ENCODE data around the gene CEP95. TPM values are rescaled to one million over a fixed set of nuclear protein-coding genes. Genes with fewer than 3 reads are reported as not detected.
A peak's percentile ranks its signal among the peaks of the same experiment; 100 is the strongest.

Gene CEP95
- total and polyA plus RNA-seq, 2 of the 13 experiments (the other 11 are each of a cell fraction or from before 2014, with no cell fraction given): 65.9 to 68.8 TPM

DNA sequence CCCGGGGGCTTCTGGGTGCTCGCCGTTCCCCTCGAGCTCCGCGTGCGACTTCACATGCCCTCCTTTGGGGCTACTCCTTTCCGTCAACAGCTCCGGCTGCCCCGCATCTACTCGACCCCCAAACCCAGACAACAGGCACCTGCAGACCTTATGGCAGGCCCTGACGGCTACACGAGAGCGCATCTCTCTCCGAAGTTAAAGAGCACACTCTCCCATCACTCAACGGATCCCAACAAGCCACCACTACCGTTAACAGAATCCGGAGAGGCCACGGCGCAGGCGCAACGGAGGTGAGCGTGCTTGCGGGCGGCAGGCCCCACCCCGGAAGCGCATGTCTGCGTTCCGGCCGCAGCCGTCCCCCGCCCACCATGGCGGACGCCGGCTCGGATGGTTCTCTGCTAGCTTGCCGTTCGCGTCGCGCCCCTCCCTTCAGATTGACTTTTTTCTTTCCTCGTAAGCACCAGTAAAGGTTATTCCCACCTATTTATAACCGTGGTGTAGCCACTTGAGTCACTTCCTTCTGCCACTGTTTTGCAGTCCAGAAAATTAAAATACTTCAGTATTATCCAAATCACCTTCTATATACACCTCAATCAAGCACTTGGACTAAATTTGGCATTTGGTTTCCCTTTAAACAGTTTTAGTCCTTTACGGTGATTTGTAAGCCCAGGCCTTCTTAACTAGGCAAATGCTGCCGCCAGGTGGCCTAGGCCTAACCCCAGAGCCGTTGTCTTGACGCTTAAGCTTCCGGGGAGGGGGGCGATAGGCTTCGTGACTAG, 9.8 kb upstream of the CEP95 start, which contains the start of gene POLG2 (continued):
- TF ChIP-seq RARA (CRISPR knock-in tag; IDR thresholded peaks at IDR 0.05): peak; percentile 48
- TF ChIP-seq, protein P1, sequence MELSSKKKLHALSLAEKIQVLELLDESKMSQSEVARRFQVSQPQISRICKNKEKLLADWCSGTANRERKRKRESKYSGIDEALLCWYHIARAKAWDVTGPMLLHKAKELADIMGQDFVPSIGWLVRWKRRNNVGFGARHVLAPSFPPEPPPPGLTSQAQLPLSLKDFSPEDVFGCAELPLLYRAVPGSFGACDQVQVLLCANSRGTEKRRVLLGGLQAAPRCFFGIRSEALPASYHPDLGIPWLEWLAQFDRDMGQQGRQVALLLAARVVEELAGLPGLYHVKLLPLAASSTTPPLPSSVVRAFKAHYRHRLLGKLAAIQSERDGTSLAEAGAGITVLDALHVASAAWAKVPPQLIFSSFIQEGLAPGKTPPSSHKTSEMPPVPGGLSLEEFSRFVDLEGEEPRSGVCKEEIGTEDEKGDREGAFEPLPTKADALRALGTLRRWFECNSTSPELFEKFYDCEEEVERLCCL (CRISPR knock-in tag; IDR thresholded peaks at IDR 0.05; ENCODE audit: borderline replicate concordance): no peak
- no peak; the same call in 1 of the 2 replicates for TF ChIP-seq MBD4 (IDR thresholded peaks at IDR 0.05; ENCODE audit: borderline replicate concordance, low read length)
- peak; percentile 90 for TF ChIP-seq ZNF335 (CRISPR knock-in tag; IDR thresholded peaks at IDR 0.05)
- TF ChIP-seq, protein P2, sequence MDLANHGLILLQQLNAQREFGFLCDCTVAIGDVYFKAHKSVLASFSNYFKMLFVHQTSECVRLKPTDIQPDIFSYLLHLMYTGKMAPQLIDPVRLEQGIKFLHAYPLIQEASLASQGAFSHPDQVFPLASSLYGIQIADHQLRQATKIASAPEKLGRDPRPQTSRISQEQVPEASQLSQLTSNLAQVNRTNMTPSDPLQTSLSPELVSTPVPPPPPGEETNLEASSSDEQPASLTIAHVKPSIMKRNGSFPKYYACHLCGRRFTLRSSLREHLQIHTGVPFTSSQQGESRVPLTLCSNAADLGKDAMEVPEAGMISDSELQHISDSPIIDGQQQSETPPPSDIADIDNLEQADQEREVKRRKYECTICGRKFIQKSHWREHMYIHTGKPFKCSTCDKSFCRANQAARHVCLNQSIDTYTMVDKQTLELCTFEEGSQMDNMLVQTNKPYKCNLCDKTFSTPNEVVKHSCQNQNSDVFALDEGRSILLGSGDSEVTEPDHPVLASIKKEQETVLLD (CRISPR knock-in tag; IDR thresholded peaks at IDR 0.05; ENCODE audit: low read depth): 0 out of 2 replicates have a peak, but pooled peaks have one; percentile 54
- TF ChIP-seq, protein P3, sequence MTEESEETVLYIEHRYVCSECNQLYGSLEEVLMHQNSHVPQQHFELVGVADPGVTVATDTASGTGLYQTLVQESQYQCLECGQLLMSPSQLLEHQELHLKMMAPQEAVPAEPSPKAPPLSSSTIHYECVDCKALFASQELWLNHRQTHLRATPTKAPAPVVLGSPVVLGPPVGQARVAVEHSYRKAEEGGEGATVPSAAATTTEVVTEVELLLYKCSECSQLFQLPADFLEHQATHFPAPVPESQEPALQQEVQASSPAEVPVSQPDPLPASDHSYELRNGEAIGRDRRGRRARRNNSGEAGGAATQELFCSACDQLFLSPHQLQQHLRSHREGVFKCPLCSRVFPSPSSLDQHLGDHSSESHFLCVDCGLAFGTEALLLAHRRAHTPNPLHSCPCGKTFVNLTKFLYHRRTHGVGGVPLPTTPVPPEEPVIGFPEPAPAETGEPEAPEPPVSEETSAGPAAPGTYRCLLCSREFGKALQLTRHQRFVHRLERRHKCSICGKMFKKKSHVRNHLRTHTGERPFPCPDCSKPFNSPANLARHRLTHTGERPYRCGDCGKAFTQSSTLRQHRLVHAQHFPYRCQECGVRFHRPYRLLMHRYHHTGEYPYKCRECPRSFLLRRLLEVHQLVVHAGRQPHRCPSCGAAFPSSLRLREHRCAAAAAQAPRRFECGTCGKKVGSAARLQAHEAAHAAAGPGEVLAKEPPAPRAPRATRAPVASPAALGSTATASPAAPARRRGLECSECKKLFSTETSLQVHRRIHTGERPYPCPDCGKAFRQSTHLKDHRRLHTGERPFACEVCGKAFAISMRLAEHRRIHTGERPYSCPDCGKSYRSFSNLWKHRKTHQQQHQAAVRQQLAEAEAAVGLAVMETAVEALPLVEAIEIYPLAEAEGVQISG (CRISPR knock-in tag; IDR thresholded peaks at IDR 0.05): peak; percentile 83
- peak; percentile 66; the same call in 1 of the 2 replicates for TF ChIP-seq JUNB (CRISPR knock-in tag; IDR thresholded peaks at IDR 0.05; ENCODE audit: borderline replicate concordance)
- TF ChIP-seq, protein P4, sequence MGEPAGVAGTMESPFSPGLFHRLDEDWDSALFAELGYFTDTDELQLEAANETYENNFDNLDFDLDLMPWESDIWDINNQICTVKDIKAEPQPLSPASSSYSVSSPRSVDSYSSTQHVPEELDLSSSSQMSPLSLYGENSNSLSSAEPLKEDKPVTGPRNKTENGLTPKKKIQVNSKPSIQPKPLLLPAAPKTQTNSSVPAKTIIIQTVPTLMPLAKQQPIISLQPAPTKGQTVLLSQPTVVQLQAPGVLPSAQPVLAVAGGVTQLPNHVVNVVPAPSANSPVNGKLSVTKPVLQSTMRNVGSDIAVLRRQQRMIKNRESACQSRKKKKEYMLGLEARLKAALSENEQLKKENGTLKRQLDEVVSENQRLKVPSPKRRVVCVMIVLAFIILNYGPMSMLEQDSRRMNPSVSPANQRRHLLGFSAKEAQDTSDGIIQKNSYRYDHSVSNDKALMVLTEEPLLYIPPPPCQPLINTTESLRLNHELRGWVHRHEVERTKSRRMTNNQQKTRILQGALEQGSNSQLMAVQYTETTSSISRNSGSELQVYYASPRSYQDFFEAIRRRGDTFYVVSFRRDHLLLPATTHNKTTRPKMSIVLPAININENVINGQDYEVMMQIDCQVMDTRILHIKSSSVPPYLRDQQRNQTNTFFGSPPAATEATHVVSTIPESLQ (CRISPR knock-in tag; conservative IDR thresholded peaks at IDR 0.05): 0 out of 2 replicates have a peak, but pooled peaks have one; percentile 83
- peak; percentile 97 for TF ChIP-seq ZNF224 (CRISPR knock-in tag; IDR thresholded peaks at IDR 0.05)
- peak; percentile 100 for TF ChIP-seq AGO1 (IDR thresholded peaks at IDR 0.05; ENCODE audit: low read depth, low read length, poor library complexity, severe bottlenecking)
- TF ChIP-seq MEIS1 (CRISPR knock-in tag; IDR thresholded peaks at IDR 0.05; ENCODE audit: borderline replicate concordance): 0 out of 2 replicates have a peak, but pooled peaks have one; percentile 89
- peak; percentile 71 for TF ChIP-seq BRD4 (CRISPR knock-in tag; IDR thresholded peaks at IDR 0.05)
- TF ChIP-seq NFE2L2 (IDR thresholded peaks at IDR 0.05; ENCODE audit: low read length): 0 out of 2 replicates have a peak, but pooled peaks have one; percentile 13
- no peak for TF ChIP-seq TCF12 (IDR thresholded peaks at IDR 0.05)
- 0 out of 2 replicates have a peak, but pooled peaks have one; percentile 76 for TF ChIP-seq TCF12 (CRISPR knock-in tag; IDR thresholded peaks at IDR 0.05)
- TF ChIP-seq FOXM1 (CRISPR knock-in tag; IDR thresholded peaks at IDR 0.05): no peak
- TF ChIP-seq, protein P5, sequence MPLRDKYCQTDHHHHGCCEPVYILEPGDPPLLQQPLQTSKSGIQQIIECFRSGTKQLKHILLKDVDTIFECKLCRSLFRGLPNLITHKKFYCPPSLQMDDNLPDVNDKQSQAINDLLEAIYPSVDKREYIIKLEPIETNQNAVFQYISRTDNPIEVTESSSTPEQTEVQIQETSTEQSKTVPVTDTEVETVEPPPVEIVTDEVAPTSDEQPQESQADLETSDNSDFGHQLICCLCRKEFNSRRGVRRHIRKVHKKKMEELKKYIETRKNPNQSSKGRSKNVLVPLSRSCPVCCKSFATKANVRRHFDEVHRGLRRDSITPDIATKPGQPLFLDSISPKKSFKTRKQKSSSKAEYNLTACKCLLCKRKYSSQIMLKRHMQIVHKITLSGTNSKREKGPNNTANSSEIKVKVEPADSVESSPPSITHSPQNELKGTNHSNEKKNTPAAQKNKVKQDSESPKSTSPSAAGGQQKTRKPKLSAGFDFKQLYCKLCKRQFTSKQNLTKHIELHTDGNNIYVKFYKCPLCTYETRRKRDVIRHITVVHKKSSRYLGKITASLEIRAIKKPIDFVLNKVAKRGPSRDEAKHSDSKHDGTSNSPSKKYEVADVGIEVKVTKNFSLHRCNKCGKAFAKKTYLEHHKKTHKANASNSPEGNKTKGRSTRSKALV (CRISPR knock-in tag; IDR thresholded peaks at IDR 0.05): peak; percentile 70; the same call in 1 of the 2 replicates
- TF ChIP-seq, protein P6, sequence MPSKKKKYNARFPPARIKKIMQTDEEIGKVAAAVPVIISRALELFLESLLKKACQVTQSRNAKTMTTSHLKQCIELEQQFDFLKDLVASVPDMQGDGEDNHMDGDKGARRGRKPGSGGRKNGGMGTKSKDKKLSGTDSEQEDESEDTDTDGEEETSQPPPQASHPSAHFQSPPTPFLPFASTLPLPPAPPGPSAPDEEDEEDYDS (CRISPR knock-in tag; IDR thresholded peaks at IDR 0.05): peak; percentile 93

All from HepG2 (cell line).